H1 (cell line): ENCODE data around the gene GGA1. TPM values are rescaled to one million over a fixed set of nuclear protein-coding genes. Genes with fewer than 3 reads are reported as not detected.
"Not testable (repeated sequence)": the region's sequence is repeated elsewhere in the genome, so short reads cannot be mapped to it uniquely, and the experiment has no call there.

ENCODE experiments used
- CTCF ChIA-PET: fragments of 300-600 bp; sonication (Branson Sonifier 250); formaldehyde crosslinking; loops from one replicate; lab custom pipeline; 2021; ENCODE audit not compliant: partially characterized antibody; lab: Charles Lee
- POLR2A ChIA-PET: fragments of 300-600 bp; sonication (Branson Sonifier 250); formaldehyde crosslinking; loops from one replicate; lab custom pipeline; 2021; ENCODE audit warnings: inconsistent platforms; ENCODE audit not compliant: partially characterized antibody; lab: Charles Lee
- DNase-seq, 2 experiments: peaks; one replicate each; pipeline versions ENCODE4 v3.0.0 to v3.0.0-alpha.2; 2010 to 2022; ENCODE audit warnings: low spot score in 2 of 2, low read depth in 1 of 2, mixed read lengths in 1 of 2
- FAIRE-seq: peaks from 2 replicates; lab custom pipeline; 2011; peaks lifted over from hg19 to GRCh38; lab: Jason Lieb, UNC
- H2AFZ ChIP-seq: 2 replicates; pipeline ENCODE4 v1.8.1; 2012; ENCODE audit warnings: low read length, inconsistent platforms
- H2AK5ac ChIP-seq: 2 replicates; pipeline ENCODE4 v1.6.1; 2013; ENCODE audit warnings: low read depth, low read length
- H2BK120ac ChIP-seq: replicated peaks from 2 replicates; pipeline ENCODE3; 2013; ENCODE audit warnings: low read depth, low read length, inconsistent platforms
- H2BK12ac ChIP-seq: 2 replicates; pipeline ENCODE4 v1.6.1; 2013; ENCODE audit warnings: low read depth, low read length
- H2BK15ac ChIP-seq: 2 replicates; pipeline ENCODE4 v1.6.1; 2013; ENCODE audit warnings: low read length
- H2BK20ac ChIP-seq: 2 replicates; pipeline ENCODE4 v1.6.1; 2013; ENCODE audit warnings: low read length
- H2BK5ac ChIP-seq: 2 replicates; pipeline ENCODE4 v1.6.1; 2013; ENCODE audit warnings: low read depth, low read length
- H3K14ac ChIP-seq: 2 replicates; pipeline ENCODE4 v1.6.1; 2013; ENCODE audit warnings: inconsistent platforms; ENCODE audit not compliant: insufficient read length
- H3K18ac ChIP-seq: 2 replicates; pipeline ENCODE4 v1.6.1; 2013; ENCODE audit warnings: low read length; ENCODE audit errors: extremely low read depth
- H3K23ac ChIP-seq: 2 replicates; pipeline ENCODE4 v1.6.1; 2013; ENCODE audit warnings: inconsistent platforms; ENCODE audit not compliant: insufficient read length
- H3K23me2 ChIP-seq: 2 replicates; pipeline ENCODE4 v1.6.1; 2013; ENCODE audit warnings: low read depth, low read length
- H3K27ac ChIP-seq: 2 replicates; pipeline ENCODE4 v1.6.1; 2011; ENCODE audit warnings: low read depth, low read length, inconsistent platforms
- H3K27me3 ChIP-seq, 4 experiments: replicated peaks in 1 of 4; 1 replicate in 1 of 4; 2 replicates in 3 of 4; pipeline versions ENCODE4 v1.6.1 to v1.8.1; 2011 to 2013; ENCODE audit warnings: low read length in 3 of 4, mild to moderate bottlenecking in 3 of 4, inconsistent platforms in 2 of 4, mixed read lengths in 2 of 4, moderate library complexity in 1 of 4; ENCODE audit not compliant: control insufficient read depth in 3 of 4, insufficient read depth in 3 of 4; ENCODE audit errors: extremely low read depth in 1 of 4
- H3K36me3 ChIP-seq, 4 experiments: 2 replicates each; pipeline versions ENCODE4 v1.6.1 to v1.8.1; 2011 to 2013; ENCODE audit warnings: mild to moderate bottlenecking in 4 of 4, low read length in 3 of 4, moderate library complexity in 2 of 4, control low read depth in 1 of 4, inconsistent platforms in 1 of 4; ENCODE audit not compliant: insufficient read depth in 4 of 4, control insufficient read depth in 2 of 4
- H3K4ac ChIP-seq: replicated peaks from 2 replicates; pipeline ENCODE3; 2013; ENCODE audit warnings: low read length, low read depth, mixed read lengths, inconsistent platforms; ENCODE audit not compliant: insufficient read length
- H3K4me1 ChIP-seq, 4 experiments: replicated peaks in 1 of 4; 1 replicate in 1 of 4; 2 replicates in 3 of 4; pipeline versions ENCODE4 v1.6.1 to v1.8.1; 2011 to 2013; ENCODE audit warnings: low read length in 3 of 4, inconsistent platforms in 2 of 4, mixed read lengths in 1 of 4; ENCODE audit not compliant: insufficient read depth in 4 of 4, control insufficient read depth in 3 of 4
- H3K4me2 ChIP-seq, 2 experiments: 2 replicates each; pipeline versions ENCODE4 v1.6.1 to v1.8.1; 2011 to 2013; ENCODE audit warnings: low read depth in 2 of 2, low read length in 2 of 2, control low read depth in 1 of 2, inconsistent platforms in 1 of 2, mild to moderate bottlenecking in 1 of 2; ENCODE audit not compliant: insufficient read depth in 1 of 2
- H3K4me3 ChIP-seq, 4 experiments: fragments of 200-600, 300-600 bp in 1 of 4; sonication (generic), shearing (Covaris generic), sonication (Bioruptor Twin) in 1 of 4; 2 replicates each; pipeline versions ENCODE4 v1.5.1 to v1.8.1; 2011 to 2016; ENCODE audit warnings: low read length in 4 of 4, low read depth in 3 of 4, control low read depth in 2 of 4, inconsistent platforms in 2 of 4, mild to moderate bottlenecking in 2 of 4, mixed read lengths in 1 of 4, moderate library complexity in 1 of 4; ENCODE audit not compliant: insufficient read depth in 2 of 4; ENCODE audit errors: extremely low read depth in 1 of 4
- H3K56ac ChIP-seq: replicated peaks from 2 replicates; pipeline ENCODE3; 2013; ENCODE audit warnings: low read depth, mild to moderate bottlenecking, mixed read lengths, low read length, inconsistent platforms; ENCODE audit not compliant: insufficient read length
- H3K79me1 ChIP-seq: 2 replicates; pipeline ENCODE4 v1.6.1; 2013; ENCODE audit warnings: low read depth, low read length, control low read depth
- H3K79me2 ChIP-seq, 2 experiments: 2 replicates each; pipeline versions ENCODE4 v1.6.1 to v1.8.1; 2012 to 2013; ENCODE audit warnings: low read length in 2 of 2, mild to moderate bottlenecking in 2 of 2, inconsistent platforms in 1 of 2; ENCODE audit not compliant: insufficient read depth in 2 of 2, control insufficient read depth in 1 of 2
- H3K9ac ChIP-seq, 4 experiments: replicated peaks in 1 of 4; 1 replicate in 1 of 4; 2 replicates in 3 of 4; pipeline versions ENCODE4 v1.6.1 to v1.8.1; 2011 to 2013; ENCODE audit warnings: low read depth in 3 of 4, low read length in 3 of 4, control low read depth in 2 of 4, mild to moderate bottlenecking in 2 of 4, moderate library complexity in 2 of 4, inconsistent platforms in 1 of 4; ENCODE audit errors: extremely low read depth in 1 of 4
- H3K9me3 ChIP-seq, 2 experiments: 2 replicates each; pipeline versions ENCODE4 v1.6.1 to v1.8.1; 2012 to 2013; ENCODE audit warnings: mild to moderate bottlenecking in 2 of 2, moderate library complexity in 2 of 2, control low read depth in 1 of 2, inconsistent platforms in 1 of 2, low read depth in 1 of 2, low read length in 1 of 2, mixed read lengths in 1 of 2; ENCODE audit not compliant: insufficient read depth in 2 of 2
- H4K20me1 ChIP-seq, 2 experiments: replicated peaks in 1 of 2; 2 replicates each; pipeline versions ENCODE3 to v1.8.1; 2011 to 2013; ENCODE audit warnings: inconsistent platforms in 2 of 2, low read length in 2 of 2, mild to moderate bottlenecking in 1 of 2; ENCODE audit not compliant: insufficient read depth in 2 of 2, control insufficient read depth in 1 of 2
- H4K5ac ChIP-seq: 2 replicates; pipeline ENCODE4 v1.6.1; 2013; ENCODE audit warnings: low read length, low read depth, mixed read lengths, inconsistent platforms; ENCODE audit not compliant: insufficient read length
- H4K8ac ChIP-seq: 2 replicates; pipeline ENCODE4 v1.8.0; 2013; ENCODE audit warnings: mild to moderate bottlenecking, moderate library complexity, low read length, inconsistent platforms; ENCODE audit not compliant: insufficient read depth; ENCODE audit errors: extremely low read depth
- H4K91ac ChIP-seq: replicated peaks from 2 replicates; pipeline ENCODE3; 2013; ENCODE audit warnings: low read length, mixed read lengths, inconsistent platforms; ENCODE audit not compliant: insufficient read length
- WGBS, 2 experiments: shearing (Covaris generic) in 1 of 2; methylation state at CpG; one replicate each; pipeline versions ENCODE4 v1.1.6 to v1.1.7; 2013 to 2015; ENCODE audit warnings: low lambda C conversion rate in 2 of 2, mixed read lengths in 2 of 2, inconsistent platforms in 1 of 2, low coverage in 1 of 2, missing lambda C conversion rate in 1 of 2; ENCODE audit not compliant: insufficient replicate concordance in 2 of 2, insufficient coverage in 1 of 2, insufficient read length in 1 of 2; ENCODE audit errors: extremely low coverage in 1 of 2, missing lambda C conversion rate in 1 of 2; 5-methylcytosine and 5-hydroxymethylcytosine counted together
- polyA plus RNA-seq, 7 experiments: library from polyadenylated mRNA; depleted of rRNA in 3 of 7; stranded (reverse) in 5 of 7; unstranded in 2 of 7; fragments of >200 nt in 5 of 7; fragments of 200-250 nt in 2 of 7; gene quantifications; 1 replicate in 5 of 7; 2 replicates in 1 of 7; 4 replicates in 1 of 7; pipeline versions ENCODE4 v1.2.1 to v1.2.3, GENCODE V29; 2011 to 2013; ENCODE audit warnings: missing spikeins in 2 of 7, mixed read lengths in 2 of 7
- total RNA-seq: library from RNA; stranded (reverse); fragmentation: NEBNext Ultra II Directional; extraction: Animal tissue kit (Norgen Biotek cat#: 25700); gene quantifications from 2 replicates; pipeline ENCODE4 v1.2.1, GENCODE V29; 2021

GGA1 gene
- total and polyA plus RNA-seq, 2 of the 8 experiments (the other 6 are each of a cell fraction or from before 2014, with no cell fraction given) = 49.3 to 57.2 TPM

DNA sequence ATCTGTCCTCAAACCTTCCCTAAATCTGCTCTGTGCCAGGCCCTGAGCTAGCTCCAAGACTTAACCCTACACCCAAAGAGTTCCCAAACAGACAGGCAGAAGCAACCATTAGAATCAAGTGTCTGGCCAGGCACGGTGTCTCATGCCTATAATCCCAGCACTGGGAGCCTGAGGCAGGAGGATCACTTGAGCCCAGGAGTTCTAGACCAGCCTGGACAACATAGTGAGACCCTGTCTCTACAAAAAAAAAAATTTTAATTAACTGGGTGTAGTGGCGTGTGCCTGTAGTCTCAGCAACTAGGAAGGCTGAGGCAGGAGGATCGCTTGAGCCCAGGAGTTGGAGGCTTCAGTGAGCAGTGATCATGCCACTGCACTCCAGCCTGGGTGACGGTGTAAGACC lies 47.9 kb downstream of the GGA1 start:
- peaks cover 21 to 26% of the 10 kb centered on the region in 2 experiments; a peak in 3 of 4 replicates for H3K79me2 ChIP-seq
- H3K36me3 ChIP-seq = peaks cover 0 to 12% (median 4%) of the 10 kb centered on the region in 4 experiments; a peak in 4 of 8 replicates
- H3K23me2 ChIP-seq = peaks cover 11% of the 10 kb centered on the region
- H3K23ac ChIP-seq, H4K5ac ChIP-seq, H4K91ac ChIP-seq, H2BK12ac ChIP-seq, H3K27ac ChIP-seq, FAIRE-seq, H3K4ac ChIP-seq, H2AFZ ChIP-seq, H3K56ac ChIP-seq, DNase-seq, H3K4me2 ChIP-seq, H3K14ac ChIP-seq, H3K9ac ChIP-seq, H2BK15ac ChIP-seq, H2AK5ac ChIP-seq, H4K8ac ChIP-seq, H3K18ac ChIP-seq, H2BK20ac ChIP-seq, H2BK120ac ChIP-seq, H3K9me3 ChIP-seq, H3K4me3 ChIP-seq, H3K27me3 ChIP-seq, H2BK5ac ChIP-seq: not testable (repeated sequence)
- POLR2A ChIA-PET = interaction anchor here (1.8 to 1.9 kb wide), 2 partner anchors 14 to 81 kb away, joined by 6 to 9 read pairs; no protein-coding TSS in a partner anchor
- peaks cover 15 to 22% of the 10 kb centered on the region in 2 experiments for H4K20me1 ChIP-seq
- H3K4me1 ChIP-seq = peaks cover 0 to 21% (median 6%) of the 10 kb centered on the region in 4 experiments; a peak in 5 of 7 replicates
- CTCF ChIA-PET = interaction anchor here (0.9 to 12.1 kb wide), 5 partner anchors 12 to 170 kb away, joined by 3 to 165 read pairs (median 39); partner anchors contain the start of genes MFNG and SH3BP1
- 96% methylated on average over 4 of the region's 4 CpGs; no CpG with 5 or more reads in 1 of the 2 experiments for WGBS, 2 experiments
- peaks cover 11% of the 10 kb centered on the region for H3K79me1 ChIP-seq
